H1 (cell line): ENCODE measurements around the gene GPR42. TPM values are rescaled to one million over a fixed set of nuclear protein-coding genes. Genes with fewer than 3 reads are reported as not detected.

ENCODE experiments used
- CTCF ChIA-PET: fragments of 300-600 bp; sonication (Branson Sonifier 250); formaldehyde crosslinking; loops from one replicate; lab custom pipeline; 2021; ENCODE audit not compliant: partially characterized antibody; lab: Charles Lee
- POLR2A ChIA-PET: fragments of 300-600 bp; sonication (Branson Sonifier 250); formaldehyde crosslinking; loops from one replicate; lab custom pipeline; 2021; ENCODE audit warnings: inconsistent platforms; ENCODE audit not compliant: partially characterized antibody; lab: Charles Lee
- DNase-seq, 2 experiments: peaks; one replicate each; pipeline versions ENCODE4 v3.0.0 to v3.0.0-alpha.2; 2010 to 2022; ENCODE audit warnings: low spot score in 2 of 2, low read depth in 1 of 2, mixed read lengths in 1 of 2
- FAIRE-seq: peaks from 2 replicates; lab custom pipeline; 2011; peaks lifted over from hg19 to GRCh38; lab: Jason Lieb, UNC
- H2AFZ ChIP-seq: 2 replicates; pipeline ENCODE4 v1.8.1; 2012; ENCODE audit warnings: low read length, inconsistent platforms
- H2AK5ac ChIP-seq: 2 replicates; pipeline ENCODE4 v1.6.1; 2013; ENCODE audit warnings: low read depth, low read length
- H2BK120ac ChIP-seq: replicated peaks from 2 replicates; pipeline ENCODE3; 2013; ENCODE audit warnings: low read depth, low read length, inconsistent platforms
- H2BK12ac ChIP-seq: 2 replicates; pipeline ENCODE4 v1.6.1; 2013; ENCODE audit warnings: low read depth, low read length
- H2BK15ac ChIP-seq: 2 replicates; pipeline ENCODE4 v1.6.1; 2013; ENCODE audit warnings: low read length
- H2BK20ac ChIP-seq: 2 replicates; pipeline ENCODE4 v1.6.1; 2013; ENCODE audit warnings: low read length
- H2BK5ac ChIP-seq: 2 replicates; pipeline ENCODE4 v1.6.1; 2013; ENCODE audit warnings: low read depth, low read length
- H3K14ac ChIP-seq: 2 replicates; pipeline ENCODE4 v1.6.1; 2013; ENCODE audit warnings: inconsistent platforms; ENCODE audit not compliant: insufficient read length
- H3K18ac ChIP-seq: 2 replicates; pipeline ENCODE4 v1.6.1; 2013; ENCODE audit warnings: low read length; ENCODE audit errors: extremely low read depth
- H3K23ac ChIP-seq: 2 replicates; pipeline ENCODE4 v1.6.1; 2013; ENCODE audit warnings: inconsistent platforms; ENCODE audit not compliant: insufficient read length
- H3K23me2 ChIP-seq: 2 replicates; pipeline ENCODE4 v1.6.1; 2013; ENCODE audit warnings: low read depth, low read length
- H3K27ac ChIP-seq: 2 replicates; pipeline ENCODE4 v1.6.1; 2011; ENCODE audit warnings: low read depth, low read length, inconsistent platforms
- H3K27me3 ChIP-seq, 4 experiments: replicated peaks in 1 of 4; 1 replicate in 1 of 4; 2 replicates in 3 of 4; pipeline versions ENCODE4 v1.6.1 to v1.8.1; 2011 to 2013; ENCODE audit warnings: low read length in 3 of 4, mild to moderate bottlenecking in 3 of 4, inconsistent platforms in 2 of 4, mixed read lengths in 2 of 4, moderate library complexity in 1 of 4; ENCODE audit not compliant: control insufficient read depth in 3 of 4, insufficient read depth in 3 of 4; ENCODE audit errors: extremely low read depth in 1 of 4
- H3K36me3 ChIP-seq, 4 experiments: 2 replicates each; pipeline versions ENCODE4 v1.6.1 to v1.8.1; 2011 to 2013; ENCODE audit warnings: mild to moderate bottlenecking in 4 of 4, low read length in 3 of 4, moderate library complexity in 2 of 4, control low read depth in 1 of 4, inconsistent platforms in 1 of 4; ENCODE audit not compliant: insufficient read depth in 4 of 4, control insufficient read depth in 2 of 4
- H3K4ac ChIP-seq: replicated peaks from 2 replicates; pipeline ENCODE3; 2013; ENCODE audit warnings: low read length, low read depth, mixed read lengths, inconsistent platforms; ENCODE audit not compliant: insufficient read length
- H3K4me1 ChIP-seq, 4 experiments: replicated peaks in 1 of 4; 1 replicate in 1 of 4; 2 replicates in 3 of 4; pipeline versions ENCODE4 v1.6.1 to v1.8.1; 2011 to 2013; ENCODE audit warnings: low read length in 3 of 4, inconsistent platforms in 2 of 4, mixed read lengths in 1 of 4; ENCODE audit not compliant: insufficient read depth in 4 of 4, control insufficient read depth in 3 of 4
- H3K4me2 ChIP-seq, 2 experiments: 2 replicates each; pipeline versions ENCODE4 v1.6.1 to v1.8.1; 2011 to 2013; ENCODE audit warnings: low read depth in 2 of 2, low read length in 2 of 2, control low read depth in 1 of 2, inconsistent platforms in 1 of 2, mild to moderate bottlenecking in 1 of 2; ENCODE audit not compliant: insufficient read depth in 1 of 2
- H3K4me3 ChIP-seq, 4 experiments: fragments of 200-600, 300-600 bp in 1 of 4; sonication (generic), shearing (Covaris generic), sonication (Bioruptor Twin) in 1 of 4; 2 replicates each; pipeline versions ENCODE4 v1.5.1 to v1.8.1; 2011 to 2016; ENCODE audit warnings: low read length in 4 of 4, low read depth in 3 of 4, control low read depth in 2 of 4, inconsistent platforms in 2 of 4, mild to moderate bottlenecking in 2 of 4, mixed read lengths in 1 of 4, moderate library complexity in 1 of 4; ENCODE audit not compliant: insufficient read depth in 2 of 4; ENCODE audit errors: extremely low read depth in 1 of 4
- H3K56ac ChIP-seq: replicated peaks from 2 replicates; pipeline ENCODE3; 2013; ENCODE audit warnings: low read depth, mild to moderate bottlenecking, mixed read lengths, low read length, inconsistent platforms; ENCODE audit not compliant: insufficient read length
- H3K79me1 ChIP-seq: 2 replicates; pipeline ENCODE4 v1.6.1; 2013; ENCODE audit warnings: low read depth, low read length, control low read depth
- H3K79me2 ChIP-seq, 2 experiments: 2 replicates each; pipeline versions ENCODE4 v1.6.1 to v1.8.1; 2012 to 2013; ENCODE audit warnings: low read length in 2 of 2, mild to moderate bottlenecking in 2 of 2, inconsistent platforms in 1 of 2; ENCODE audit not compliant: insufficient read depth in 2 of 2, control insufficient read depth in 1 of 2
- H3K9ac ChIP-seq, 4 experiments: replicated peaks in 1 of 4; 1 replicate in 1 of 4; 2 replicates in 3 of 4; pipeline versions ENCODE4 v1.6.1 to v1.8.1; 2011 to 2013; ENCODE audit warnings: low read depth in 3 of 4, low read length in 3 of 4, control low read depth in 2 of 4, mild to moderate bottlenecking in 2 of 4, moderate library complexity in 2 of 4, inconsistent platforms in 1 of 4; ENCODE audit errors: extremely low read depth in 1 of 4
- H3K9me3 ChIP-seq, 2 experiments: 2 replicates each; pipeline versions ENCODE4 v1.6.1 to v1.8.1; 2012 to 2013; ENCODE audit warnings: mild to moderate bottlenecking in 2 of 2, moderate library complexity in 2 of 2, control low read depth in 1 of 2, inconsistent platforms in 1 of 2, low read depth in 1 of 2, low read length in 1 of 2, mixed read lengths in 1 of 2; ENCODE audit not compliant: insufficient read depth in 2 of 2
- H4K20me1 ChIP-seq, 2 experiments: replicated peaks in 1 of 2; 2 replicates each; pipeline versions ENCODE3 to v1.8.1; 2011 to 2013; ENCODE audit warnings: inconsistent platforms in 2 of 2, low read length in 2 of 2, mild to moderate bottlenecking in 1 of 2; ENCODE audit not compliant: insufficient read depth in 2 of 2, control insufficient read depth in 1 of 2
- H4K5ac ChIP-seq: 2 replicates; pipeline ENCODE4 v1.6.1; 2013; ENCODE audit warnings: low read length, low read depth, mixed read lengths, inconsistent platforms; ENCODE audit not compliant: insufficient read length
- H4K8ac ChIP-seq: 2 replicates; pipeline ENCODE4 v1.8.0; 2013; ENCODE audit warnings: mild to moderate bottlenecking, moderate library complexity, low read length, inconsistent platforms; ENCODE audit not compliant: insufficient read depth; ENCODE audit errors: extremely low read depth
- H4K91ac ChIP-seq: replicated peaks from 2 replicates; pipeline ENCODE3; 2013; ENCODE audit warnings: low read length, mixed read lengths, inconsistent platforms; ENCODE audit not compliant: insufficient read length
- EP300 ChIP-seq, 2 experiments: IDR thresholded peaks; 1 replicate in 1 of 2; 2 replicates in 1 of 2; pipeline ENCODE4 v1.6.1; 2011 to 2012; ENCODE audit warnings: low read depth in 2 of 2, low read length in 2 of 2, mild to moderate bottlenecking in 2 of 2, borderline replicate concordance in 1 of 2, inconsistent platforms in 1 of 2, moderate library complexity in 1 of 2
- NANOG ChIP-seq: IDR thresholded peaks from 2 replicates; pipeline ENCODE4 v1.6.1; 2011; ENCODE audit warnings: low read length, low read depth, mild to moderate bottlenecking, inconsistent platforms; ENCODE audit not compliant: insufficient read depth, poor library complexity, severe bottlenecking
- POLR2AphosphoS5 ChIP-seq: IDR thresholded peaks from 2 replicates; pipeline ENCODE4 v1.6.1; 2011; ENCODE audit warnings: low read depth, low read length
- SP4 ChIP-seq: IDR thresholded peaks from 2 replicates; pipeline ENCODE4 v1.6.1; 2012; ENCODE audit warnings: low read length, inconsistent platforms
- SUZ12 ChIP-seq: fragments of 200-600 bp; sonication (generic); IDR thresholded peaks from 2 replicates; pipeline ENCODE4 v1.6.1; 2012; ENCODE audit warnings: mild to moderate bottlenecking, inconsistent platforms, low read length, moderate library complexity, mixed read lengths
- WGBS, 2 experiments: shearing (Covaris generic) in 1 of 2; methylation state at CpG; one replicate each; pipeline versions ENCODE4 v1.1.6 to v1.1.7; 2013 to 2015; ENCODE audit warnings: low lambda C conversion rate in 2 of 2, mixed read lengths in 2 of 2, inconsistent platforms in 1 of 2, low coverage in 1 of 2, missing lambda C conversion rate in 1 of 2; ENCODE audit not compliant: insufficient replicate concordance in 2 of 2, insufficient coverage in 1 of 2, insufficient read length in 1 of 2; ENCODE audit errors: extremely low coverage in 1 of 2, missing lambda C conversion rate in 1 of 2; 5-methylcytosine and 5-hydroxymethylcytosine counted together
- polyA plus RNA-seq, 7 experiments: library from polyadenylated mRNA; depleted of rRNA in 3 of 7; stranded (reverse) in 5 of 7; unstranded in 2 of 7; fragments of >200 nt in 5 of 7; fragments of 200-250 nt in 2 of 7; gene quantifications; 1 replicate in 5 of 7; 2 replicates in 1 of 7; 4 replicates in 1 of 7; pipeline versions ENCODE4 v1.2.1 to v1.2.3, GENCODE V29; 2011 to 2013; ENCODE audit warnings: missing spikeins in 2 of 7, mixed read lengths in 2 of 7
- total RNA-seq: library from RNA; stranded (reverse); fragmentation: NEBNext Ultra II Directional; extraction: Animal tissue kit (Norgen Biotek cat#: 25700); gene quantifications from 2 replicates; pipeline ENCODE4 v1.2.1, GENCODE V29; 2021

GPR42 gene
- total and polyA plus RNA-seq, 2 of the 8 experiments (the other 6 are each of a cell fraction or from before 2014, with no cell fraction given), result not detected

DNA sequence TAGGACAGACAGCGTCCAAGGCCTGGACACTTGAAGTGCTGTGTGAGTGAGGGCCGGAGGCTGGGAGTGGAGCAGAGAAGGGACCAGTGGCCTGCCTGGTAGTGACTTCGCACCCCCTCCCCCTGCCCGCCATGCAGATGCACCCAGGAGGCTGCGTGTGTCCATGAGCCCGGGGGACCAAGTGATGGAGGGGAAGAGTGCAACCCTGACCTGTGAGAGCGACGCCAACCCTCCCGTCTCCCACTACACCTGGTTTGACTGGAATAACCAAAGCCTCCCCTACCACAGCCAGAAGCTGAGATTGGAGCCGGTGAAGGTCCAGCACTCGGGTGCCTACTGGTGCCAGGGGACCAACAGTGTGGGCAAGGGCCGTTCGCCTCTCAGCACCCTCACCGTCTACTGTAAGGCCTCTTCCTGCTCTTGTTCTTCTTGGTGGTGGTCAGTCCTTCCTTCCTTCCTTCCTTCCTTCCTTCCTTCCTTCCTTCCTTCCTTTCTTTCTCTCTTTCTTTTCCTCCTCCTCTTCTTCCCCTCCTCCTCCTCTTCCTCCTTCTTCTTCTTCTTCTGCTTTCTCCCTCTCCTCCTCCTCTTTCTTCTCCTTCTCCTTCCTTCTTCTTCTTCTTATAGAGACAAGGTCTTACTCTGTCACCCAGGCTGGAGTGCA lies 29.2 kb upstream of the GPR42 start:
- Histone ChIP-seq H2AK5ac (no peak overlapping the region), H3K18ac (no peak overlapping the region), H2BK20ac (no peak overlapping the region), H3K4me3 (no peak overlapping the region), H3K27ac (no peak overlapping the region), H2BK15ac (no peak overlapping the region), H3K23me2 (no peaks in the 10 kb centered on the region; the same call in 1 of the 2 replicates), H4K91ac (no peak overlapping the region), H3K4ac (no peak overlapping the region), H3K79me2 (no peaks in the 10 kb centered on the region), H4K8ac (no peak overlapping the region), H3K14ac (no peak overlapping the region), H2BK120ac (no peak overlapping the region), H3K4me1 (no peaks in the 10 kb centered on the region), H4K5ac (no peak overlapping the region), H2BK5ac (no peak overlapping the region), H3K27me3 (no peaks in the 10 kb centered on the region), H3K79me1 (no peaks in the 10 kb centered on the region), H3K9me3 (no peaks in the 10 kb centered on the region), H3K4me2 (no peak overlapping the region), H2AFZ (no peak overlapping the region), H3K36me3 (no peaks in the 10 kb centered on the region), H3K56ac (no peak overlapping the region), H3K23ac (no peak overlapping the region), H2BK12ac (no peak overlapping the region), H4K20me1 (no peaks in the 10 kb centered on the region), H3K9ac (no peak overlapping the region)
- DNase-seq (no peak), FAIRE-seq (no peak)
- WGBS, 2 experiments, result 90% methylated on average over 14 of the region's 14 CpGs; no CpG with 5 or more reads in 1 of the 2 experiments
- ChIA-PET CTCF (interaction anchor here (0.9 to 1.3 kb wide), 3 partner anchors 9 to 73 kb away, joined by 3 read pairs; no protein-coding TSS in a partner anchor), POLR2A (interaction anchor here (1.5 kb wide), 1 partner anchor 169 kb away, joined by 6 read pairs; no protein-coding TSS in a partner anchor)
- no peak for TF ChIP-seq EP300 (IDR thresholded peaks at IDR 0.05; ENCODE audit: borderline replicate concordance in 1 of 2, low read depth in 2 of 2, low read length in 2 of 2)
- no peak for TF ChIP-seq NANOG
- no peak for TF ChIP-seq SP4
- no peak for TF ChIP-seq SUZ12
- TF ChIP-seq POLR2AphosphoS5, result no peak
